T-helper 2 cell treated with Interferon-gamma antibody and Interleukin-4, amounts not matched to agents 100 ng/mL and 5 ng/mL, for 36 hours (primary cell): ENCODE results near the gene ARCN1. TPM values are rescaled to one million over a fixed set of nuclear protein-coding genes. Genes with fewer than 3 reads are reported as not detected.

ENCODE experiments used
- intact Hi-C: fragments of 100-400 bp; cut with micrococcal nuclease; formaldehyde crosslinking; loops from one replicate; pipeline ENCODE4 v1.15.1; 2023
- total RNA-seq: library from RNA; stranded (reverse); gene quantifications from 2 replicates; pipeline ENCODE4 v1.2.3, GENCODE V29; 2022

The ARCN1 gene
- total RNA-seq, 1 donor from 2014 or later = 105 TPM

DNA sequence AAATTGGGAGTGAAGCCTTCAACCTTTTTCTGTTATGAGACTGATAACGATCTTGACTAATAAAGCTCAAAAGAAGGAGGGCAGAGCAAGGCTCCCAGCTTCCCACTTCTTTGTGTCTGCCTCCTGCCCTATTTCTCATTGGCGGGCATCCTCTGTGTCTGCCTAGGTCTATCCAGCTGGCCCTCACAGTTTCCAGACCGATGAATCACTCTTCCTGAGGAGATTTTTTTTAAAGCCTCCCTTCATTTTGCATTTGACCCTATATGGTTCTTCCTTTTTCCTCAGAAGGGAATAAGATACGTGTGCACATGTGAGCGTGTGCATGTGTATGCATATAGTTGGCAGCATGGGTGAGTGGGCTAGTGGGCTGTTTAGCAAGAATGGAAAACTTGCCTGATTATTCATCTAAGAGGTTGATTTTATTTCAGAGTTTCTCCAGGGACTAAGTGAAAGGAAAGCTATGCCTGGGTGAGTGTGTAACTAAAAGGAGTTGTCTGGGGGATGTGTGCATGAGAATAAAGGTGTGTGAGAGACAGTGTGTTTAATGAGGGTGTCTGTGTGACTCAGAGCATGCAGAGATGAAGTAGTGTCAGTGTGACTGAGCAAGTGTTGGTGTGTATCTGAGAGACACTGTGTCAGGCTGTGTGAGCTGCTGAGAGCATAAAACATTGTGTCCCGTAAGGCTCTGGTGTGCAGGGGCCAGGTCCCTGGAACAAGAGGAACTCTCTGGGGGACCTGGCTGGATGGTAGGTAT, 47.4 kb downstream of the ARCN1 start:
- intact Hi-C loops = no loop called here

DNA sequence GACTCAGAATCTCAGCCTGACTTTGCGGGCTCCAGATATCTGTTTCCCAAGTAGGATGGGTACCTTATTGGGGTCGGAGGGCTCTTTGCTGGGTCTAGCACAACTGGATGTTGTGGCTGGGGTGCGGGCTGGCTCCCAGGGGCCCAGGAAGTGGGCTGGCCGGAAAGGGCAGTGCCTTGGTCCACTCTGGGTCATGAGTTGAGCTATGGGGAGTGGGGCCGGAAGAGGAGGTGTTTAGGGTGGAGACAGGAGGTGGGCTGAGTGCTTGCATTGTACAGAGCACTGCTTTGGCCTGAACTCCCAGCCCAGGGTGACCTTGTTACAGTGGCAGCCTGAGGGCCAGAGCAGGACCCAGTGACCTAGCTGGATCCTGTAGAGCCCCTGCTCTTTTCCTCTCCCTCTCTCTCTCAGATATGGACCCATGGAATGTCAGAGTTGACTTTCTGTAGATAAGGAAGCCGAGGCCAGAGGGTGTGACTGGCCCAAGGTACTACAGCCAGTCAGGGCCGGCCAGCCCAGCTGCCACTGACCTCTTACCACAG, 48.4 kb downstream of the ARCN1 start:
- intact Hi-C loops = no loop called here

DNA sequence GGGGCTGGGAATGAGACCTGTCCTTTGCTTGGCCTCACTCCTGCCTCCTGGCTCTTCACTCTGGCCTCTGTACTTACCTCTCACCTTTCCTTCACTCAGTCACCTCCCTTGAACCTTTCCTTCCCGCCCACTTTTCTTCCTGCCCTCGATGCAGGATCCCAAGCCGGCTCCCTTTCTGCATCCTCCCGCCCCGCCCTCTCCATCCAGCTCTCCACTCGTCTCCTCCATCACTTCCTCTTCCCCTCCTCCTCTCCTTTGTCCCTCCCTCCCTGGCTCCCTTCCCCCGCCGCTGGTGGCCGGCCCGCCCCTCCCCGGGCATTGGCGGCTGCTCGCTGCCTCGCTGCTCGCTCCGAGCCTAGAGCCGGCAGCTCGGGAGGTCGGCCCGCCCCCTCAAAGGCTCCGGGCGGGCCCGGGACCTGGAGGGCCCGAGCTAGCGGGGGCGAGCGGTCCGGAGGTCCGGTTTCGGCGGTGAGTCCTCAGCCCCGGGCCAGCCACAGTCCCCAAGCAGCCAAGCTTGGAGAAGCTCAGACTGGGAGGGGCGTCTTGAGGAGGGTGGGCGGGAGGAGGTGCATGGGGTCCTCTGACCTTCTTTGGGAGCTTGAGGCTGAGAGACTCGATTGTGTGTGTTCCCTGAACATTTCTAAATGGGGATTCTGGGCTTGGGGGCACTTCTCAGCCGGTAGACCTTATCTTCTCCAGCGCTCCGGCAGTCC, 49.0 kb downstream of the ARCN1 start:
- intact Hi-C loops = no loop called here

DNA sequence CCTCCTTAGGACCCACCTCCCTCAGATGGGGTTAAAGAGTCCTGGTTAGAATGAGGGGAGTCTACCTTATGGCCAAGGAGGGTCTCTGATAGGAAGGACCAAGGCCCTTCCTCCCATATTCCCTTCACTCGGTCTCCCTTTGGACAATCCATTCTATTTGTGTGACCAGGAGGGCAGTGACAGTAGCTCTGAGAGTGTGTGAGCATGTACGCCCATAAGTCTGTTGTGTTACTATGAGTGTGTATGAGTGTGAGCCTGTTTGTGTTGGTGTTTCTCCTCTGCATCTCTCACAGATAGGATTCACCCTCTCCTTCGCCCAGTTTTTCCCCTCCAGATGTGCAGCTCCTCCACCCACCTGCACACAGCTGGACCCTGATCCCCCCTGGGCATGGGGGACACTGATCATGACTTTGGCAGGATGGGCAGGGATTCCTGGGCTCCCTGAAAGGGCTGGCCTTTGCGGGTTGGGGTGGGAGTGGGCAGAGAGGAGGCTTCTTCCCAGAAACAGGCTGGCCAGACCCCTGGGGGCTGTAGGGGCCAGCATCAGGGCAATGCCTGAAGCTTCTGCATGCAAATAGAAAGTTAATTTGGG, 49.7 kb downstream of the ARCN1 start:
- intact Hi-C loops = no loop called here

DNA sequence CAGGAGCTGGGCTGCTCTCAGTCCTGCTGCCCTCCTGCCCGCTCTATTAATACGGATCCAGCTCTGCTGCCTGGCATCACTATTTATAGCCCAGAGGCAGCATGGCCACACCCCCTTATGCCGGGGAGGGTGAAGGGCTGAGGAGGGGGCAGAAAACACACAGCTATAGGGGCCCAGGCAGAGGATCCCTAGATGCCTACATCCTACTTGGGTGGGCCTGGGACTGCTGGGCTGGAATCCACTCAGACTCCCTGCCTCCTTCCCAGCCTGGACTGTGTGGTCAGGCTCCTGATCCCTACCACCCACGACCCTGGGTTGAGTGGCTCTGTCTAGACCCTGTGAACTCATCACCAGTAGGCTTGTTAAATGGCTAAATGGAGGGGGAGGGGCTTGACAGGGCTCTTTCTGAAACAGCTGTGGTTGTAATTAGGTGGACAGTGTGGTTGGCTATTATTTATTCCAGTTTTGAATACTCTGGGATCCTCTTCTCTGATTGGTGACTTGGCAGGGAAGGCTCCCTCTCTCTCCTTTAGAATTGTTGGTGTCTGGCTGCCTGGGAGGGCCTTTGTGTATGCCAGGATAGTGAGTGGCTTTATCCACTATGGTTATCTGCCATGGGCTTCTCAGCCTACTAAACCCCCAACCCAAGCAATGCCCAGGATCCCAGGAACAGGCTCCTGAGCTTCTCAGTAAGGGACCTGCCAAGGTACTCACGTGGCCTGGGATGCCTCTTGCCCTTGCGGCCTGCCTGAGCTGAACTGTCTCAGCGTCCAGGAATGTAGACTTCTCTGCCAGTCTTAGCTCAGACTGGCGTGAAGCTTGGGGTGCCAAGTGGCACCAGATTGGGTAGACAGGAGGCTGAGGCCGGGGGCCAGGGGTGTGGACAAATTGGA, 50.4 kb downstream of the ARCN1 start:
- intact Hi-C loops = no loop called here

DNA sequence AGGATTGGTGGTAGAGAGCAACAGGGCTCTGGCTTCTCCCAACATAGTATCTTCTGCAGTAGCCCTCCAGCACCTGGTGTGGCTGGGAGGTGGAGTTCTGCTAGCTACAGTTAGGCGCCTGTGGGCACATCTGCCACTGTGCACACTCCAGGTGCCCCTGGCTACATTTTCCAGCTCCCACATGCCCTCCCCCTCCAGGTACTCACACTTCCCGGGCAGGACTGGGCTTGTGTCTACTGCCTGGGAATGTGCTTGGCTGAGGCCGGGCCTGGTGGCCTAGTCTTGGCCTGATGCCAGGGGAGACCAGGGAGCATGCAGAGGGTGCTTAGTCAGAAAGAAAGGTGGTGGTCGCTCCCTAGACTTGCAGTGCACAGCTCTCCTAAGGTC, 51.1 kb downstream of the ARCN1 start:
- intact Hi-C loops = no loop called here

DNA sequence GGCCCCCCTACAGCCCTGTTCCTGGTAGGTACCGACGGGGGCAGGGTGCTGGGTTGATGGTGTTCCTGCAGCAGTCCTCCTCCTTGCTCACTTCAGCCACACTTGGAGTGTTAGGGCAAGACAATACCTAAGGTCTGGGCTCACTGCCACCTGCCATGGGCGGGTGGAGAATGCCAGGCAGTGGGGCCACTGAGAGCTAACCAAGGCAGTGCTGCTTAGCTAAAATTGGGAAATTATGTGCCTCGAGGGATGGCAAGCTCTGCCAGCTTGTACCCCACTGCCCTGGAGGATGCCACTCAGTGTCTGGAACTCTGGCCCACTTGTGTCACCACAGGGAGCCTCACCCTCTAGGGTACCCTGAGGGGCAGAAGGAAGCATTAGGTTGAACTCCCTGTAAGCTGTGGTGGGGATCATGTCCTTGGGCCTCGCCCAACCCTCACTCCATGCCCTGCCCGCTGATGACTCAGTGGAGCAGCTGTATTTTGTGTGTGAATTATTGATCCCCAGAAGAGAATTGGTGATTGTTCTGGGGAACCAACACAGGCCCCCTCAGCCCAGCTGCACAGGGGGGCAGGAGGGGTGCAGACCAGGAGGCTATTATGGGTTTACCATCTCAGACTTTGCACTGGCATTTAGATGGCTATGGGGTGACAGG, 53.0 kb downstream of the ARCN1 start:
- intact Hi-C loops = no loop called here

DNA sequence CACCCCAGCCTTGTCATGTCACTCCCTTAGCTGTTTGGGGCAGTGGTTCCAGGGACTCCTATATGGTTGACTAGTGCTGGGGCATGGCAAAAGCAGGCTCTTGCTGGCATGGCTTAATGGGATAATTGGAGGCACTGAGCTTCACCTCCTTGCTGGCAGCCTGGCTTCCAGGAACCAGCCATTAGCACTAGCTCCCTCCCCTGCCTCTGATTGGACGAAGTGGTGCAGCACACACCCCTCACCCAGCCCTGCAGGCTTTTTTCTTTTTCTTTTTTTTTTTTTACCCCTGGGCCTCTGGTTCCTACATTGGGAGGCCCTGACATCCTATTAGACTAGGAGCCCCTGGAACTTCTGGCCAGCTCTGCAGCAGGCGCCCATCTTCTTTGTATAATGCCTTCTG, 53.8 kb downstream of the ARCN1 start:
- intact Hi-C loops = no loop called here

DNA sequence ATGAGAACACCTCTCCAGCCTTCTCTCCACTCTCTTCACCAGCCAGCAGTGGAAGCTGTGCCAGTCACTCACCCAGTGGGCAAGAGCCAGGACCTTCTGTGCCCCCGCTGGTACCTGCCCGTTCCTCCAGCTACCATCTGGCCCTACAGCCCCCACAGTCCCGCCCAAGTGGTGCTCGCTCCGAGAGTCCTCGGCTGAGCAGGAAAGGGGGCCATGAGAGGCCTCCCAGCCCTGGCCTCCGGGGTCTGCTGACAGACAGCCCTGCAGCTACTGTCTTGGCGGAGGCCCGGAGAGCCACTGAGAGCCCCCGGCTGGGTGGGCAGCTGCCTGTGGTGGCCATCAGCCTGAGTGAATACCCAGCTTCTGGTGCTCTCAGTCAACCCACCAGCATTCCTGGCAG, 55.4 kb downstream of the ARCN1 start:
- intact Hi-C loops = no loop called here

DNA sequence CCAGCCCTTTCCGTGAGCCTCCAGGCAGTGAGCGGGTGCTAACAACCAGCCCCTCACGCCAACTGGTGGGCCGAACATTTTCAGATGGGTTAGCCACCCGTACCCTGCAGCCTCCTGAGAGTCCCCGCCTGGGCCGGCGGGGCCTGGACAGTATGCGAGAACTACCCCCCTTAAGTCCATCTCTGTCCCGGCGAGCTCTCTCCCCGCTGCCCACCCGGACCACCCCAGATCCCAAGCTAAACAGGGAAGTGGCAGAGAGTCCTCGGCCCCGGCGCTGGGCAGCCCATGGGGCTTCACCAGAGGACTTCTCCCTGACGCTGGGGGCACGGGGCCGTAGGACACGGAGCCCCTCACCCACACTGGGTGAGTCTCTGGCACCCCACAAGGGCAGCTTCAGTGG, 55.8 kb downstream of the ARCN1 start:
- intact Hi-C loops = no loop called here

DNA sequence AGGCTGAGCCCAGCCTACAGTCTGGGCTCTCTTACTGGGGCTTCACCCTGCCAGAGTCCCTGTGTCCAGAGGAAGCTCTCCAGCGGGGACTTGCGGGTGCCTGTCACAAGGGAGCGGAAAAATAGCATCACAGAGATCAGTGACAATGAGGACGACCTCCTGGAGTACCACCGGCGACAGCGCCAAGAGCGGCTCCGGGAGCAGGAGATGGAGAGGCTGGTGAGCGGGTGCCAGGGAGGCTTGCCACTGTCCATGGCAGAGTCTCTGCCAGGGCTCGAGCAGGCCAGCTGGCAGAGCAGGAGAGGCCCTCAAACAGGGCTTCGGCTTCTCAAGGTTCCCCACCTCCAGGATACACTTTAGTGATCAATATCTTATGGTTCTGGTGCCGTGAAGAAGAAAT, 56.2 kb downstream of the ARCN1 start:
- intact Hi-C loops = no loop called here

DNA sequence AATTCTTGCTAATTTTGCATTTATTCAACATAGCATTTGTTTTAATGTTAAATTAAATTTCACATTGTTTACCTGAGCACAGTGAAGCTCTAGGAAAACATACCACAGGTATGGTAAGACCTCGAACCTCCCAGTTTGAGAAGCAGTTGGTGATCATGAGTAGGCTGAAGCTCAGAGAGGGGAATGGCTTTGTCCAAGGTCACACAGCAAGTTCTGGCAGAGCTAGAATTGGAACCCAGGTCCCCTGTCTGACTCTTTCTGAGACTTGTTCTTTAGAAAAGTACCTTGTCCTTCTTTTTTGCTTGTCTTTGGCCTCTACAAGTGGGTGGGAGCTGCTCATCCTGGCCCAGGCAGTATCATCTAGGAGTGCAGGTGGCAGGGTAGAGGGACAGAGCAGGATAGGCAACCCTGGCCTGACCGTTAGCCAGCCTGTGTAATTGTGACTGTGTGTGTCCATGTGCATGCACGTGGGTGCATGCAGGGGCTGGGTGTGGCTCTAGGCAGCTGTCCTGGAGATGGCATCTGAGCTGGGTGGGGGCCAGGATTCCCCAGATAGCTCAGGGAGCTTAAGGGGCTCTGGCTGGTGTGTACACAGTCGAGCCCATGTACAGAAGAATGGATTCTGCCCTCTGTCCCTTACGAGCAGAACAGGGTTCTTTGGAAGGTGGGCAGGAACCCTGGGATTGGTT, 56.8 kb downstream of the ARCN1 start:
- intact Hi-C loops = no loop called here

DNA sequence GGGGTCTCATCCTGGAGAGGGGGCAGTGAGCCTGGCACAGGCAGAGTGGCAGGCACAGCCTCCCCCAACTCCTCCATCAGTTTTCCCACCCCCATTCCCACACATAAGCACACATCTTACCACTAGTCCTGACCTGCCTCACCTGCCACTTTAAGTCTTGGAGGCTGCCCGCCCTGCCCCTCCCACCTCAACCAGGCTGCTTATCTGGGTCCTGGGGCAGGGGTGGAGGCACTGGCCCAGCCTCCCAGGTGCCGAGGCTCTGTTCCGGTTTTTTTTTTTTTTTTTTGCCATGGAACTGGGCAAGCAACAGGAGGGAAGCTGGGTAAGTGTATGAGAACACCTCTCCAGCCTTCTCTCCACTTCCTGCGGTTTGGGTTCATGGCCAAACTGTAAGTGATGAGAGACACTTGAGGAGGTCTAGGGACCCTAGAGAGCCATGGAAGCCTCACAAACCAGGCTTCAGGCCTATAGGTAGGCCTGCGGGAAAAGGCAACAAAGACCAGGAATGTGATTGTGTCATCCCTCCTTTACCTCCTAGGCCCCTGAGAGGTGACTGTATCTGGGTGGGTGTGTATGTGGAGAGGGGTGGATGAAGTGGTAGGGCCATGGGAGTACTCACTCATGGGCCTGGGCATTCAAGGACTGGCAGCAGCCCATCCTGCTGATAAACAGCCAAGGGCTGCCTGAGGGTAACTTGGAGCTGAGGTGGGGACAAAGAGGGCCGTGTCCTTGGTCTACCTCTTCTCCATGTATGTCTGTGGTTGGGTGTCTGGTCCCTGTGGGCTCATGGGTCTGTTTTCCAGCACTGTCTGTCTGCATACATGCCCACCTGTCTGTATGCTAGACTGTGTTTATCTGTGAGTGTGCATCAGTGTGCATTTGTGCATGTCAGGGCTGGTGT, 57.8 kb downstream of the ARCN1 start:
- intact Hi-C loops = no loop called here

DNA sequence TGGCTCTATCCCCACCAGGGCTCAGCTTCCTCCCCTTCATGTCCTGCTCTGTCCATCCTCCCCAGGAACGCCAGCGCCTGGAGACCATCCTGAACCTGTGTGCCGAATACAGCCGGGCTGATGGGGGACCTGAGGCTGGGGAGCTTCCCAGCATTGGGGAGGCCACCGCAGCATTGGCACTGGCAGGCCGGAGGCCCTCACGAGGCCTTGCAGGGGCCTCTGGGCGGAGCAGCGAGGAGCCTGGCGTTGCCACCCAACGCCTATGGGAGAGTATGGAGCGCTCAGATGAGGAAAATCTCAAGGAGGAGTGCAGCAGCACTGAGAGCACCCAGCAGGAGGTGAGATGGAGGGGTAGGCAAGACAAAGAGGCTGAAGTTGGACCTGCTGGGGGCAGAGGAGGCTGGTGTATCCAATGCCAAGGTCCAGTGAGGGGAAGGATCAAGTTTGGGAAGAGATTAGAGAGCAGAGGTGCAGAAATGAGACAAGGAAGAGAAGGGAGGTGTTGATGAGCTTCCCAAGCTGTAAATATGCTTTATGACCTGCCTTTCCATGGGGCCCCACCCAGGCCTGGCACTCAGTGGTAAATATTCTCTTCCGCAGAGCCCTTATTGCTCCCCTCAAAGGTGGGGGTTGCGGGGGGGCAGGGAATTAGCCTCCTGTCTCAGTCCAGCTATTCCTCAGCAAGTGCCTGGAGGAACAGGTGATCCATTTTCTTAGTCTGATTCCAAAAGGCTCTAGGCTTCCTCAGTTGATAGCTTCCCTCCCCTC, 59.1 kb downstream of the ARCN1 start:
- intact Hi-C loops = no loop called here

DNA sequence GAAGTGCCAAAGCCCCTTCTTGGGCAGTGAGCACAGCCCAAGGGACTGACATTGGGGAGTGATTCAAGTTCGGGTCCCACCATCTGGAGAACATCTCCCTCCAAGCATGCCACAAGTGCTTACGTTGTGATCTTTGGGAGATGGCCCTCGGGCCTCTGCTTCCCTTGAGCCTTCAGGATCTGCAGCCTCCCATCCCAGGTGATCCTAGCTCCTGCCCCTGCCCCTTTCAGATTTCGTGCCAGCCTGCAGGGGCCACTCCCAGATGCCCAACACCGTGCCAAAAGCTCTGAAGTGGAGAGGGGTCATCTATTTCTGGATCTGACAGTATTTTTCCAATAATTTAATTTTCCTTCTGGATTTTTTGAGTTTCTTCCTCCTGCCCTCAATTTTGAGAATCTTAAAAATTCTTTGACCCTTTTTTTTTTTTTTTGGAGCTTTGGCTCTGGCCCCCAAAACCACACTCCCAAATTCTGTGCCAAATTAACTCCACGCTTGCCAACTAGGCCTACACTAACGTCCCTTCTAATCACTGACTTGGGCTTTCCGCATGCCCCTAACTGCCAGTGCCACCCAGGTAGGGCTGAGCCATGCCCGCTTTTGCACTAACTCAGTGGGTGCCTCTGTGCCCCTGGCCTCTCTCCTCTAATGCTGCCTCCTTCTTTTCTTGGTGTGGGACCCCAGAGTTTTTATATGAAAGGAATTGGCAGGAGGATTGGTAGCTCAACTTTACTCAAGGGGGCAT, 60.5 kb downstream of the ARCN1 start:
- intact Hi-C loops = no loop called here

DNA sequence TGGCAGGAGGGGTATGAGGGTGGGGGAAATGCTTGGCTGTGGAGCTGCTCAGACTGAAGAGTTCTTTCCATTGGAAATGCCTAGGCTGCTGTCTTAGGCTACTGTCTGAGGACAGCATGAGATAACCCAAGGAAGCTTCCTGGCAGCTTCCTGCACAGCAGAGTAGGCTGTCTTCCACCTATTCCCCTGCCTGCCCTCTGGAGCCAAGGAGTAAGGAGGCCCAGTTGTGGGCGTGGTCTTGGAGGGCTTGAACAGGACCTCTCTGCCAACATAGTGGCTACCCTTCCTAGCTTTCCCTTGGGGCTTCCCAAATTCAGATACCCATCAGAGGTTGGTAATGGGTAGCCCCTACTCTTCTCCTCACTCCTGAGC, 61.1 kb downstream of the ARCN1 start:
- intact Hi-C loops = no loop called here

DNA sequence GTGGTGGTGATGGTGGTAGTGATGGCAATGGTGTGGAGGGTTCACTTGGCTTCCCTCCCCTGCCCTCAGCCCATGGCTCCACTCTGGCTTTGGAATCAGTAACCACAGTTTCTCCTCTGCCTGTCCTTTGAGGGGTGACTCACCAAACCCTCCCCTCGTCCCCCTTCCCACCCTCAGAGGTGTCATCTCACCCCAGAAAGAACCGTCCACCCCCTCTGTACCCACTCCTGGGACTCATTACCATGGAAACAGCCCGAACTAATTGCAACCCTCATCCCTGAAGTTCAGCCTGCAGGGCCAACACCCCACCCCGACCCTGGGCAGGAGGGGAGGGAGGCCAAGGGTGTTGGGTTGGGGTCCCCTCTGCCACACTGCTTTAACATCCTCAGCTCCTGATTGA, 61.8 kb downstream of the ARCN1 start:
- intact Hi-C loops = no loop called here
